ENCODE results near the gene FAM227A.
A peak's percentile ranks its signal among the peaks of the same experiment; 100 is the strongest.
"Not testable (repeated sequence)": the region's sequence is repeated elsewhere in the genome, so short reads cannot be mapped to it uniquely, and the experiment has no call there.

Gene FAM227A

GRCh38 chr22:38602166-38602565, 54.0 kb downstream of the FAM227A start:
- TF ChIP-seq, protein P1, sequence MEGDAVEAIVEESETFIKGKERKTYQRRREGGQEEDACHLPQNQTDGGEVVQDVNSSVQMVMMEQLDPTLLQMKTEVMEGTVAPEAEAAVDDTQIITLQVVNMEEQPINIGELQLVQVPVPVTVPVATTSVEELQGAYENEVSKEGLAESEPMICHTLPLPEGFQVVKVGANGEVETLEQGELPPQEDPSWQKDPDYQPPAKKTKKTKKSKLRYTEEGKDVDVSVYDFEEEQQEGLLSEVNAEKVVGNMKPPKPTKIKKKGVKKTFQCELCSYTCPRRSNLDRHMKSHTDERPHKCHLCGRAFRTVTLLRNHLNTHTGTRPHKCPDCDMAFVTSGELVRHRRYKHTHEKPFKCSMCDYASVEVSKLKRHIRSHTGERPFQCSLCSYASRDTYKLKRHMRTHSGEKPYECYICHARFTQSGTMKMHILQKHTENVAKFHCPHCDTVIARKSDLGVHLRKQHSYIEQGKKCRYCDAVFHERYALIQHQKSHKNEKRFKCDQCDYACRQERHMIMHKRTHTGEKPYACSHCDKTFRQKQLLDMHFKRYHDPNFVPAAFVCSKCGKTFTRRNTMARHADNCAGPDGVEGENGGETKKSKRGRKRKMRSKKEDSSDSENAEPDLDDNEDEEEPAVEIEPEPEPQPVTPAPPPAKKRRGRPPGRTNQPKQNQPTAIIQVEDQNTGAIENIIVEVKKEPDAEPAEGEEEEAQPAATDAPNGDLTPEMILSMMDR (IDR thresholded peaks at IDR 0.05; ENCODE audit: extremely low read depth, insufficient read depth, missing control alignments) = no peak
- in situ Hi-C loops (cut with MboI; ENCODE audit: low pct_unique_long_range_greater_than_20kb, low sequenced_read_pairs, unreplicated experiment) = no loop called here
- DNase-seq (ENCODE audit: low spot score) = no peak

- DNase-seq (ENCODE audit: low spot score) = no peak
- TF ChIP-seq, protein P1 (IDR thresholded peaks at IDR 0.05; ENCODE audit: extremely low read depth, insufficient read depth, missing control alignments) = no peak
- in situ Hi-C loops (cut with MboI; ENCODE audit: low pct_unique_long_range_greater_than_20kb, low sequenced_read_pairs, unreplicated experiment) = no loop called here
Observed at GRCh38 chr22:38601221-38601764, 54.9 kb downstream of the FAM227A start.

DNA sequence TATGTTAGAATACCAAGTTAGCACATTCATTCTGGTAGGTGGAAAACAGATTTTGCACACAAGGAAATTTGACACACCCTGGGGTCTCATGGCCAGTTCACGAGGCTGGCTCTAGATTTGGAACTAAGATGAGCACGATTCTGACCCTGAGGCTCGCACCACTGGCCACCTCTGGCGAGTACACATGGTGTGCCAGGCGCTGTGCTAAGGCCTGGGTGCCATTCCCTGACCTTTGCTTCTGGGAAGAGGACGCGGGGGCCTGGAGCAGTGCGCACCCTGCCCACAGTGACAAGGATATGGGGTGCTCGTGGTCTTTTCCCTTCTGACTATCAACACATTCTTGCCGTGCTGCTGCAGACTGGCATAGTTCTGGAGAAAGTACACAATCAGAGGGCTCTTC, 56.7 kb downstream of the FAM227A start:
- DNase-seq (ENCODE audit: low spot score) = no peak
- in situ Hi-C loops (cut with MboI; ENCODE audit: low pct_unique_long_range_greater_than_20kb, low sequenced_read_pairs, unreplicated experiment) = loop anchor here (10.0 kb wide), 1 partner anchor 545 kb away; the partner anchor contains the start of gene PICK1
- TF ChIP-seq, protein P1 (IDR thresholded peaks at IDR 0.05; ENCODE audit: extremely low read depth, insufficient read depth, missing control alignments) = no peak

DNA sequence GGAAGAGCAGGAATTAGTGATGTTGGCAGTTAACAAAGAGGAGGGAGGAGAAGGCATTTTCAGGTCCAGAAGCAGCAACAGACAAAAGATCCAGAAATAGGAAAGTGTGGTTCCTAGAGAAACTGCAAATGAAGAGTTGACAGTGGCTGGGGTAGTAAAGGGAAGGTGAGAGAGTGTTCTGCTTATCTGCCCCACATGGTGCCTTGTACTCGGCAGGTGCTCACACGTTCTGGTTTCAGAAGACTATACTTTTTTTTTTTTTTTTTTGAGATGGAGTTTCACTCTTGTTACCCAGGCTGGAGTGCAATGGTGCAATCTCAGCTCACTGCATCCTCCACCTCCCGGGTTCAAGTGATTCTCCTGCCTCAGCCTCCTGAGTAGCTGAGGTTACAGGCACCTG, 73.3 kb downstream of the FAM227A start:
- in situ Hi-C loops (cut with MboI; ENCODE audit: low pct_unique_long_range_greater_than_20kb, low sequenced_read_pairs, unreplicated experiment); DNase-seq (ENCODE audit: low spot score): not testable (repeated sequence)

- TF ChIP-seq, protein P1 (IDR thresholded peaks at IDR 0.05; ENCODE audit: extremely low read depth, insufficient read depth, missing control alignments) = no peak
- in situ Hi-C loops (cut with MboI; ENCODE audit: low pct_unique_long_range_greater_than_20kb, low sequenced_read_pairs, unreplicated experiment) = no loop called here
Observed at GRCh38 chr22:38578505-38578904, 77.7 kb downstream of the FAM227A start.

DNA sequence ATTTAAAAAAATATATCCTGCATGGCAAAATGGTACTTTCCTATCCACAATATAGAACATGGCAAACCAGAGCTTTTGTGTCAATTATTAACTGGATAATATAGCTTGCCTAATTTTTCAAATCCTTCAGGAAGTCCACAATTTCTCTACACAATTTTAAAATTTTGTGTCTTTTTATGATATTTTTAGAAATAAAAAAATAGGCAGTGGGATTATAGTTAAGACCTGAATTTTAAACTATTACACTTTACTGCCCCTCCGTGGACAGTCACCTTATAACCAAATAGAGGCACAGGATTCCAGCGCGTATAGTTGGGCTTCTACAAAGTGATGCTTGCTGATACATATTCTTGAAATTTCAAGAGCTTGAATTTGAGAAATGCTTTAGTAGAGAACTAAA, 84.1 kb downstream of the FAM227A start:
- peak; percentile 53 for DNase-seq (ENCODE audit: low spot score)
- in situ Hi-C loops (cut with MboI; ENCODE audit: low pct_unique_long_range_greater_than_20kb, low sequenced_read_pairs, unreplicated experiment) = no loop called here
- TF ChIP-seq, protein P1 (IDR thresholded peaks at IDR 0.05; ENCODE audit: extremely low read depth, insufficient read depth, missing control alignments) = peak; percentile 60

More at GRCh38 chr22:38578505-38578904, 77.7 kb downstream of the FAM227A start:
- DNase-seq (ENCODE audit: low spot score) = no peak

DNA sequence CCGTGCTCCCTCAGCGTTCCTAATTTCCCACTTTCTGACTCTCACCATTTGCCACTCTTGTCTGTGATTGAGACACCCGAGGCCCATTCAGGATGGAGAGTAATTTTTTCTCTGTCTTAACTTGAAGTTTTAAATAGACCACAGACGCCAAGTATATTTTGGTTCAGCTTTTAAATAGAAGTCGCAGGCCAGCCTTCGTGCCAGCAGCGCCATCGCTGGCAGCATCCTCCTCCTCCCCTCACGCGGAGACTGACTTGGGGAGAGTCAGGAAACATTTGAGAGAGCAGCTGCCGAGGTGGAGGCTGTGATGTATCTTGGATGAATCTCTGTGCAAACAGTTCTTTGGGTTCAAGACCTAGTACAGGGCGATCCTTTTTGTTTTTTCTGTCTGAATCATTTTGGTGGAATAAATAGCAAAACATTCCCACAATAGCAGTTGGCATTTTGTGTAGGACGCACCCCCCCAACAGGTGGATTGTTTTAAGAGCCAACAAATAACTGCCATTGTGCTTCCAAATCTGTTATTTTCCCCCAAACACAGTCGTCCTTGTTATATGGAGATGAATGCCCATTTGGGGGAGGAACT, 85.3 kb downstream of the FAM227A start:
- in situ Hi-C loops (cut with MboI; ENCODE audit: low pct_unique_long_range_greater_than_20kb, low sequenced_read_pairs, unreplicated experiment) = no loop called here
- TF ChIP-seq, protein P1 (IDR thresholded peaks at IDR 0.05; ENCODE audit: extremely low read depth, insufficient read depth, missing control alignments) = peak; percentile 6
- peak; percentile 26 for DNase-seq (ENCODE audit: low spot score)

All from GM13977 (cell line).